ENCODE results near the gene EXTL2.

- TF ChIP-seq, protein P1, sequence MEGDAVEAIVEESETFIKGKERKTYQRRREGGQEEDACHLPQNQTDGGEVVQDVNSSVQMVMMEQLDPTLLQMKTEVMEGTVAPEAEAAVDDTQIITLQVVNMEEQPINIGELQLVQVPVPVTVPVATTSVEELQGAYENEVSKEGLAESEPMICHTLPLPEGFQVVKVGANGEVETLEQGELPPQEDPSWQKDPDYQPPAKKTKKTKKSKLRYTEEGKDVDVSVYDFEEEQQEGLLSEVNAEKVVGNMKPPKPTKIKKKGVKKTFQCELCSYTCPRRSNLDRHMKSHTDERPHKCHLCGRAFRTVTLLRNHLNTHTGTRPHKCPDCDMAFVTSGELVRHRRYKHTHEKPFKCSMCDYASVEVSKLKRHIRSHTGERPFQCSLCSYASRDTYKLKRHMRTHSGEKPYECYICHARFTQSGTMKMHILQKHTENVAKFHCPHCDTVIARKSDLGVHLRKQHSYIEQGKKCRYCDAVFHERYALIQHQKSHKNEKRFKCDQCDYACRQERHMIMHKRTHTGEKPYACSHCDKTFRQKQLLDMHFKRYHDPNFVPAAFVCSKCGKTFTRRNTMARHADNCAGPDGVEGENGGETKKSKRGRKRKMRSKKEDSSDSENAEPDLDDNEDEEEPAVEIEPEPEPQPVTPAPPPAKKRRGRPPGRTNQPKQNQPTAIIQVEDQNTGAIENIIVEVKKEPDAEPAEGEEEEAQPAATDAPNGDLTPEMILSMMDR (IDR thresholded peaks at IDR 0.05), result no peak
- no peak for TF ChIP-seq ZFX (IDR thresholded peaks at IDR 0.05; ENCODE audit: borderline replicate concordance)
Measured at GRCh38 chr1:100907887-100908286, 13.2 kb upstream of the EXTL2 start.

Measured in 22Rv1 (cell line).